22Rv1 (cell line): Measurements from ENCODE around the gene MOK.

Experiments
- H3K27ac ChIP-seq: fragments of 450-650 bp; 2 replicates; pipeline ENCODE4 v1.5.1; 2017
- CTCF ChIP-seq: fragments of 450-650 bp; IDR thresholded peaks from 2 replicates; pipeline ENCODE4 v1.5.1; 2017; ENCODE audit warnings: mild to moderate bottlenecking
- ZFX ChIP-seq: fragments of 450-650 bp; IDR thresholded peaks from 2 replicates; pipeline ENCODE4 v1.6.1; 2017; ENCODE audit warnings: antibody characterized with exemption, borderline replicate concordance

The MOK gene

GRCh38 chr14:102345232-102345631 is 40.3 kb upstream of the MOK start:
- H3K27ac ChIP-seq, result no peak overlapping the region
- TF ChIP-seq ZFX (no peak), CTCF (no peak)

GRCh38 chr14:102344485-102344884 is 39.5 kb upstream of the MOK start:
- TF ChIP-seq ZFX (no peak), CTCF (no peak)
- H3K27ac ChIP-seq, result no peak overlapping the region

- TF ChIP-seq CTCF (no peak), ZFX (no peak)
- no peak overlapping the region for H3K27ac ChIP-seq
Measured at GRCh38 chr14:102344084-102344483, 39.1 kb upstream of the MOK start.

- TF ChIP-seq CTCF (no peak), ZFX (no peak)
- no peak overlapping the region for H3K27ac ChIP-seq
Measured at GRCh38 chr14:102342238-102342637, 37.3 kb upstream of the MOK start.

- H3K27ac ChIP-seq, result no peak overlapping the region
- TF ChIP-seq CTCF (no peak), ZFX (no peak)
Measured at GRCh38 chr14:102341566-102341965, 36.6 kb upstream of the MOK start.

- H3K27ac ChIP-seq, result no peak overlapping the region
- TF ChIP-seq CTCF (no peak), ZFX (no peak)
Measured at GRCh38 chr14:102338724-102339123, 33.8 kb upstream of the MOK start.

- H3K27ac ChIP-seq, result no peak overlapping the region
- TF ChIP-seq ZFX (no peak), CTCF (no peak)
Measured at GRCh38 chr14:102335163-102335562, 30.2 kb upstream of the MOK start.
